BE2C (cell line): ENCODE data around the gene TMCC1.

Source experiments
- DNase-seq: peaks from one replicate; pipeline ENCODE4 v3.0.0-alpha.2; 2020
- H3K27me3 ChIP-seq: fragments of 250-450 bp; sonication (Bioruptor Pico); 2 replicates; pipeline ENCODE4 v1.5.1; 2020; ENCODE audit warnings: mild to moderate bottlenecking
- H3K36me3 ChIP-seq: fragments of 250-450 bp; sonication (Bioruptor Pico); 2 replicates; pipeline ENCODE4 v1.5.1; 2020; ENCODE audit warnings: mild to moderate bottlenecking
- H3K4me1 ChIP-seq: fragments of 250-450 bp; sonication (Bioruptor Pico); 2 replicates; pipeline ENCODE4 v1.5.1; 2020
- H3K4me3 ChIP-seq: 2 replicates; pipeline ENCODE4 v1.5.1; 2011; ENCODE audit warnings: low read depth, low read length
- H3K9me3 ChIP-seq: fragments of 250-450 bp; sonication (Bioruptor Pico); 2 replicates; pipeline ENCODE4 v1.5.1; 2020
- CTCF ChIP-seq: IDR thresholded peaks from 2 replicates; pipeline ENCODE4 v1.5.1; 2012; ENCODE audit warnings: mild to moderate bottlenecking, low read depth, low read length

Gene TMCC1

GRCh38 chr3:129827765-129828164, 65.7 kb downstream of the TMCC1 start:
- DNase-seq: no peak
- no peak overlapping the region for H3K4me3 ChIP-seq

GRCh38 chr3:129824926-129825541, 68.5 kb downstream of the TMCC1 start:
- H3K27me3 ChIP-seq: no peaks in the 10 kb centered on the region
- no peak overlapping the region for H3K4me3 ChIP-seq
- peak; percentile 82 for TF ChIP-seq CTCF
- no peaks in the 10 kb centered on the region for H3K9me3 ChIP-seq
- DNase-seq: peak; percentile 73
- H3K36me3 ChIP-seq: no peaks in the 10 kb centered on the region
- H3K4me1 ChIP-seq: peaks cover 5% of the 10 kb centered on the region

More at GRCh38 chr3:129827765-129828164, 65.7 kb downstream of the TMCC1 start:
- H3K4me1 ChIP-seq: no peaks in the 10 kb centered on the region
- no peaks in the 10 kb centered on the region for H3K36me3 ChIP-seq
- H3K27me3 ChIP-seq: no peaks in the 10 kb centered on the region
- TF ChIP-seq CTCF: no peak
- H3K9me3 ChIP-seq: no peaks in the 10 kb centered on the region

GRCh38 chr3:129822679-129823078, 70.8 kb downstream of the TMCC1 start:
- TF ChIP-seq CTCF: no peak
- H3K4me1 ChIP-seq: peaks cover 5% of the 10 kb centered on the region
- no peaks in the 10 kb centered on the region for H3K36me3 ChIP-seq
- no peaks in the 10 kb centered on the region for H3K27me3 ChIP-seq
- DNase-seq: no peak
- no peak overlapping the region for H3K4me3 ChIP-seq
- no peaks in the 10 kb centered on the region for H3K9me3 ChIP-seq

GRCh38 chr3:129822241-129822640, 71.3 kb downstream of the TMCC1 start:
- TF ChIP-seq CTCF: no peak
- peaks cover 5% of the 10 kb centered on the region for H3K4me1 ChIP-seq
- H3K4me3 ChIP-seq: no peak overlapping the region
- H3K27me3 ChIP-seq: no peaks in the 10 kb centered on the region
- H3K9me3 ChIP-seq: no peaks in the 10 kb centered on the region
- H3K36me3 ChIP-seq: no peaks in the 10 kb centered on the region
- DNase-seq: no peak

- Histone ChIP-seq H3K36me3 (no peaks in the 10 kb centered on the region), H3K9me3 (no peaks in the 10 kb centered on the region), H3K4me3 (no peak overlapping the region), H3K4me1 (peaks cover 5% of the 10 kb centered on the region), H3K27me3 (no peaks in the 10 kb centered on the region)
- TF ChIP-seq CTCF: no peak
- no peak for DNase-seq
Measured at GRCh38 chr3:129820587-129820986, 72.9 kb downstream of the TMCC1 start.

- H3K4me3 ChIP-seq: no peak overlapping the region
- TF ChIP-seq CTCF: no peak
- no peaks in the 10 kb centered on the region for H3K27me3 ChIP-seq
- peaks cover 4% of the 10 kb centered on the region; the same call in 1 of the 2 replicates for H3K4me1 ChIP-seq
- H3K9me3 ChIP-seq: no peaks in the 10 kb centered on the region
- DNase-seq: no peak
- no peaks in the 10 kb centered on the region for H3K36me3 ChIP-seq
Measured at GRCh38 chr3:129812589-129812988, 80.9 kb downstream of the TMCC1 start.
